Parathyroid adenoma (tissue), 2 donors: ENCODE data around the gene PDE4D.

Experiments
- H2AFZ ChIP-seq: fragments of 300-600 bp; sonication (generic); one replicate; pipeline ENCODE4 v1.7.0; 2017; ENCODE audit warnings: antibody characterized with exemption, mild to moderate bottlenecking
- H3K27ac ChIP-seq: fragments of 300-600 bp; sonication (generic); one replicate; pipeline ENCODE4 v1.7.0; 2017
- H3K27me3 ChIP-seq: fragments of 300-600 bp; sonication (generic); one replicate; pipeline ENCODE4 v1.7.0; 2017; ENCODE audit warnings: low read length; ENCODE audit not compliant: control insufficient read depth, insufficient read depth
- H3K36me3 ChIP-seq: fragments of 300-600 bp; sonication (generic); one replicate; pipeline ENCODE4 v1.7.0; 2017; ENCODE audit warnings: low read length; ENCODE audit not compliant: control insufficient read depth, insufficient read depth
- H3K4me1 ChIP-seq: fragments of 300-600 bp; sonication (generic); one replicate; pipeline ENCODE4 v1.7.0; 2017; ENCODE audit warnings: control low read depth
- H3K4me2 ChIP-seq: fragments of 300-600 bp; sonication (generic); one replicate; pipeline ENCODE4 v1.7.0; 2017; ENCODE audit warnings: low read length
- H3K4me3 ChIP-seq: fragments of 300-600 bp; sonication (generic); one replicate; pipeline ENCODE4 v1.7.0; 2017; ENCODE audit warnings: low read depth, low read length
- H3K79me2 ChIP-seq: fragments of 300-600 bp; sonication (generic); one replicate; pipeline ENCODE4 v1.7.0; 2017; ENCODE audit warnings: control low read depth
- H3K9ac ChIP-seq: fragments of 300-600 bp; sonication (generic); one replicate; pipeline ENCODE4 v1.7.0; 2017; ENCODE audit warnings: mild to moderate bottlenecking
- H3K9me3 ChIP-seq: fragments of 300-600 bp; sonication (generic); one replicate; pipeline ENCODE4 v1.7.0; 2017; ENCODE audit warnings: low read length; ENCODE audit not compliant: control insufficient read depth
- CTCF ChIP-seq: fragments of 300-600 bp; sonication (generic); IDR thresholded peaks from one replicate; pipeline ENCODE4 v1.7.0; 2017; ENCODE audit warnings: antibody characterized with exemption, mild to moderate bottlenecking
- donor health status: primary hyperparathyroidism.

PDE4D gene

GRCh38 chr5:59327191-59327980 lies 566.1 kb downstream of the PDE4D start:
- Histone ChIP-seq H3K79me2 (no peaks in the 10 kb centered on the region), H3K36me3 (no peaks in the 10 kb centered on the region), H3K9me3 (no peaks in the 10 kb centered on the region), H3K4me1 (no peaks in the 10 kb centered on the region), H3K27me3 (no peaks in the 10 kb centered on the region), H3K4me3 (no peak overlapping the region), H3K27ac (no peak overlapping the region), H3K9ac (no peak overlapping the region), H3K4me2 (no peak overlapping the region), H2AFZ (no peak overlapping the region)
- TF ChIP-seq CTCF, result no peak

GRCh38 chr5:59326596-59326995 lies 566.9 kb downstream of the PDE4D start:
- TF ChIP-seq CTCF, result no peak

GRCh38 chr5:59325070-59325469 lies 568.5 kb downstream of the PDE4D start:
- no peaks in the 10 kb centered on the region for H3K79me2 ChIP-seq
- H3K4me3 ChIP-seq, result no peak overlapping the region
- H3K27ac ChIP-seq, result no peak overlapping the region
- TF ChIP-seq CTCF, result no peak
- H3K27me3 ChIP-seq, result no peaks in the 10 kb centered on the region
- H3K9ac ChIP-seq, result no peak overlapping the region
- H3K4me2 ChIP-seq, result no peak overlapping the region
- no peaks in the 10 kb centered on the region for H3K4me1 ChIP-seq
- H3K9me3 ChIP-seq, result no peaks in the 10 kb centered on the region
- H3K36me3 ChIP-seq, result no peaks in the 10 kb centered on the region
- H2AFZ ChIP-seq, result no peak overlapping the region

More at GRCh38 chr5:59326596-59326995, 566.9 kb downstream of the PDE4D start:
- H3K79me2 ChIP-seq, result no peaks in the 10 kb centered on the region
- no peaks in the 10 kb centered on the region for H3K36me3 ChIP-seq
- H3K9ac ChIP-seq, result no peak overlapping the region
- H3K4me3 ChIP-seq, result no peak overlapping the region
- H2AFZ ChIP-seq, result no peak overlapping the region
- H3K4me1 ChIP-seq, result no peaks in the 10 kb centered on the region
- H3K27me3 ChIP-seq, result no peaks in the 10 kb centered on the region
- no peak overlapping the region for H3K27ac ChIP-seq
- H3K9me3 ChIP-seq, result no peaks in the 10 kb centered on the region
- H3K4me2 ChIP-seq, result no peak overlapping the region

GRCh38 chr5:59322894-59323293 lies 570.6 kb downstream of the PDE4D start:
- Histone ChIP-seq H3K79me2 (no peaks in the 10 kb centered on the region), H2AFZ (no peak overlapping the region), H3K36me3 (no peaks in the 10 kb centered on the region), H3K27ac (no peak overlapping the region), H3K27me3 (no peaks in the 10 kb centered on the region), H3K4me3 (no peak overlapping the region), H3K4me2 (no peak overlapping the region), H3K9me3 (no peaks in the 10 kb centered on the region), H3K9ac (no peak overlapping the region), H3K4me1 (no peaks in the 10 kb centered on the region)
- no peak for TF ChIP-seq CTCF

- H3K79me2 ChIP-seq, result no peaks in the 10 kb centered on the region
- no peaks in the 10 kb centered on the region for H3K27me3 ChIP-seq
- no peaks in the 10 kb centered on the region for H3K36me3 ChIP-seq
- H3K4me3 ChIP-seq, result no peak overlapping the region
- no peak overlapping the region for H3K9ac ChIP-seq
- no peaks in the 10 kb centered on the region for H3K9me3 ChIP-seq
- no peak for TF ChIP-seq CTCF
- H2AFZ ChIP-seq, result no peak overlapping the region
- no peak overlapping the region for H3K4me2 ChIP-seq
- no peaks in the 10 kb centered on the region for H3K4me1 ChIP-seq
- H3K27ac ChIP-seq, result no peak overlapping the region
Measured at GRCh38 chr5:59322058-59322457, 571.5 kb downstream of the PDE4D start.
